Thyroid gland (tissue), 4 donors: ENCODE measurements around the gene BCL2L1.

Experiments
- POLR2A ChIP-seq, 2 donors: fragments of 450-650 bp; IDR thresholded peaks; one replicate each; pipeline ENCODE4 v1.6.1; 2017; ENCODE audit warnings: antibody characterized with exemption in 2 of 2, mild to moderate bottlenecking in 2 of 2, moderate library complexity in 1 of 2
- TF ChIP-seq, protein P1 (sequence below), 6 experiments: fragments of 200-600 bp in 3 of 6; fragments of 450-650 bp in 3 of 6; sonication (generic) in 3 of 6; IDR thresholded peaks; one replicate each; pipeline ENCODE4 v1.5.1; 2016 to 2019; ENCODE audit warnings: antibody characterized with exemption in 6 of 6, mild to moderate bottlenecking in 2 of 6, inconsistent platforms in 1 of 6, moderate library complexity in 1 of 6

DNA sequence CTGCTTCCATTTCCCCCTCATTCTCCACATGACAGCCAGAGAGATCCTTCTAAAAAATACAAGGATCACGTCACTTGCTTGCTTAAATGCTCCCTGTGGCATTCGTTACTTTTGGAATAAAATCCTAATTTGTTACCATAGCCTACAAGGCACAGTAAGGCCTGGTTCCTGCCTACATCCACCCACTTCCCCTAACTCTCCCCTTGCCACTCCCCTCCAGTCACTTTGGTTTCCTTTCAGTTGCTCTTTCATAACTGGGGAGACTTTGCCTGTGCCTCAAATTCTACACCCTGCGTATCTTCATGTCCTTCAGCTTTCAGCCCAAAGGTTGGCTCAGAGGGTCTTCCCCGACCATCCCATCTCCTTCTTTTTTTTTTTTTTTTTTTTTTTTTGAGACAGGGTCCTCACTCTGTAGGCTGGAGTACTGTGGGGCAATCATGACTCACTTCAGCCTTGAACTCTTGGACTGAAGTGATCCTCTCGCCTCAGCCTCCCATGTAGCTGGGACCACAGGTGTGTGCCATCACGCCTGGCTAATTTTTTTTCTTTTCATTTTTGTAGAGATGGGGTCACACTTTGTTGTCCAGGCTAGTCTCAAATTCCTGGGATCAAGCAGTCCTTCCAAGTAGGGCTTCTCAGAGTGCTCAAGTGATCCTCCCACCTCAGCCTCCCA, 105.1 kb downstream of the BCL2L1 start:
- TF ChIP-seq, protein P1, sequence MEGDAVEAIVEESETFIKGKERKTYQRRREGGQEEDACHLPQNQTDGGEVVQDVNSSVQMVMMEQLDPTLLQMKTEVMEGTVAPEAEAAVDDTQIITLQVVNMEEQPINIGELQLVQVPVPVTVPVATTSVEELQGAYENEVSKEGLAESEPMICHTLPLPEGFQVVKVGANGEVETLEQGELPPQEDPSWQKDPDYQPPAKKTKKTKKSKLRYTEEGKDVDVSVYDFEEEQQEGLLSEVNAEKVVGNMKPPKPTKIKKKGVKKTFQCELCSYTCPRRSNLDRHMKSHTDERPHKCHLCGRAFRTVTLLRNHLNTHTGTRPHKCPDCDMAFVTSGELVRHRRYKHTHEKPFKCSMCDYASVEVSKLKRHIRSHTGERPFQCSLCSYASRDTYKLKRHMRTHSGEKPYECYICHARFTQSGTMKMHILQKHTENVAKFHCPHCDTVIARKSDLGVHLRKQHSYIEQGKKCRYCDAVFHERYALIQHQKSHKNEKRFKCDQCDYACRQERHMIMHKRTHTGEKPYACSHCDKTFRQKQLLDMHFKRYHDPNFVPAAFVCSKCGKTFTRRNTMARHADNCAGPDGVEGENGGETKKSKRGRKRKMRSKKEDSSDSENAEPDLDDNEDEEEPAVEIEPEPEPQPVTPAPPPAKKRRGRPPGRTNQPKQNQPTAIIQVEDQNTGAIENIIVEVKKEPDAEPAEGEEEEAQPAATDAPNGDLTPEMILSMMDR (IDR thresholded peaks at IDR 0.05) = no peak
- TF ChIP-seq POLR2A (IDR thresholded peaks at IDR 0.05) = no peak
